Measurements from ENCODE around the gene MITF.
A peak's percentile ranks its signal among the peaks of the same experiment; 100 is the strongest.
"Not testable (repeated sequence)": the region's sequence is repeated elsewhere in the genome, so short reads cannot be mapped to it uniquely, and the experiment has no call there.

MITF gene

DNA sequence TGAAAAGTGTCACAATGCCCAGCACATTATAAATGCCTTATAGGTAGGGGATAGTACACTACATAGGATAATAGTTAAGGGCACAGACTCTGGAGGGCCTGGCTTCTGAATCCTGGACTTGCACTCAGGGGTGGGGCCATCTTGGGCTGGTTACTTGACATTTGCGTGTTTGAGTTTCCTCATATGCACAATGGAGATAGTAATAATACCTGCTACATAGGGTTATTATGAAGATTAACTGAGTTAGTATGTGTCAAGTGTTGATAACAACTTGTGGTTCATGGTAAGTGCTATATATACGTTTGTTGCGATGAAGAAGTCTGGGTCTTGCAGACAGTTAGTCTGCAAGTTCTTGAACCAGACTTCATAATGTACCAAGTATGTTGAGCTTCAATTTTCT, 37.0 kb downstream of the MITF start:
- TF ChIP-seq POLR2A (IDR thresholded peaks at IDR 0.05; ENCODE audit: low read depth, low read length) = no peak
- FAIRE-seq (no peak), DNase-seq (ENCODE audit: insufficient read length, low spot score) (no peak)

DNA sequence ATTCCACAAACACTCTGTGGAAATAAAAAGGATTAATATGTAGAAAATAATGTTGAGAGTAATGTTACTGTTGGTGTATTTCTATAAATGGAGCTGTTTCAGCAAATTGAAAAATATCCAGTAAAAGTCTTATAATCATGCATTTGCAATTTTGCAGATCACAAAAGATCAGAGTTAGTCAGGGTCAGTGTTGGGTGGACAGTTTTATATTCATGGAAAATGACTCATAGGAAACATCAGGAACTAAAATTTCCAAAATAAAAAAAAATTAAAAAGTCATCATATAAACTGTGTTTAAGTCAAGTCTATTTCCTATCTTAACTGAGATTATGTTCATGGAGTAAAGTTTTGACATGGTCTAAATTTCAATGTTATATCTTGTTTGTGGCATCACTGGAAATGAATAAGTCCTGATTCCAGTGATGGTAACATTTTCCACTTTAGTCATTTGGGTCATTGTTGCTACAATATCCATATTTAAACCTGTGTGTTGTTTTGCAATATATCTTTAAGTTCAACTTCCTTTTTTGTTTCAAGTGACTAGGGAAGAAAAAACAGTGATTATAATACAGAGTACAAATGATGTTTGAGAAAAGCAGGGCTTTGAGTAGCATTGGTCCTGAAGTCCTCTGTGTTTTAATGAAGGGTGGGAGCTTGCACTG, 37.8 kb downstream of the MITF start:
- FAIRE-seq (no peak), DNase-seq (ENCODE audit: insufficient read length, low spot score) (no peak)
- TF ChIP-seq POLR2A (IDR thresholded peaks at IDR 0.05; ENCODE audit: low read depth, low read length) = no peak

DNA sequence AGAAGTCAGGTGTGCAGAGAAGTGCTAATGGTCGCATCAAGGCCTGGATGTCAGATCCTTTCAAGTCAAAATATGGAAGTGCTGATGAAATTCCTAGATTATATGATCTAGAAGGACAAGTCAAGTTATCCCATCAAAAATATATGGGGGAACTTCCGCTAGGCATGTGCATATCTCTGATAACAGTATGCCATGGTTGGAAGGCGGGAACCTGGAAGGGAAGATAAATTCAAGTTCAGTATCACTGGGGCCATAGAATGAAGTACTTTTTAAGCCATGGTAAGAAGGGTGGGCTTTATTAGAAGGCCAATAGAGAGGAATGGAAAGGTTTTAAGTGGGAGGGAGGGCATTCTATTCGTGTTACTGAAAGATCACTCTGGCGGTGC, 38.3 kb downstream of the MITF start:
- FAIRE-seq (no peak), DNase-seq (ENCODE audit: insufficient read length, low spot score) (no peak)
- no peak for TF ChIP-seq POLR2A (IDR thresholded peaks at IDR 0.05; ENCODE audit: low read depth, low read length)

- no peak for FAIRE-seq
- DNase-seq (ENCODE audit: insufficient read length, low spot score) = no peak
These were observed 42.3 kb downstream of the MITF start for GRCh38 chr3:69781593-69781992.

DNA sequence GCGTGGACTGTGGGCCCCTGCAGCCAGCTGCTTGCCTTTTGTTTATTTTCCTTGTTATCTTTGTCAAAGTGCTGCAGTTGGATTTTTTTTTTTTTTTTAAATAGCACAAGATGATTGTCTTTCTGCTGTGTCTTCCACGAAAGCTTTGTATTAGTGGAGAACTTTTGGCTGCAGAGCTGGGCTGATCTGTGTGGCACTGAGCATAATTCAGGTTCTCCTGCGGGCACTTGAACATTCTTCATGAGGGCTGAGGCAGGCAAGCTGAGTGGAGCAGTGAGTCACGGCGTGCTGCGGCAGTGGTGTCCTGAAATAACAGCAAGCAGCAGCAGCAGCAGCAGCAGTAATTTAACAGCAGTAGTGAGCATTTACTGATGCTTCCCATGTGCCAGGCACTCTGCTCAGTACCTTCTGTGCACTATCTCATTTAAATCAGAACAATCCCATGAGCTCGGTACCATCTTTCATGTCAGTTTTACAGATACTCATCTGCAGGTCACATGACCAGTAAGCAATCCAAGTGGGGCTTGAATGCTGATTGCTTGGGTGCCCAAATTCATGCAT, 45.8 kb downstream of the MITF start:
- no peak for TF ChIP-seq POLR2A (IDR thresholded peaks at IDR 0.05; ENCODE audit: low read depth, low read length)
- peak; percentile 92 for FAIRE-seq

More at GRCh38 chr3:69781593-69781992, 42.3 kb downstream of the MITF start:
- TF ChIP-seq POLR2A (IDR thresholded peaks at IDR 0.05; ENCODE audit: low read depth, low read length) = no peak

DNA sequence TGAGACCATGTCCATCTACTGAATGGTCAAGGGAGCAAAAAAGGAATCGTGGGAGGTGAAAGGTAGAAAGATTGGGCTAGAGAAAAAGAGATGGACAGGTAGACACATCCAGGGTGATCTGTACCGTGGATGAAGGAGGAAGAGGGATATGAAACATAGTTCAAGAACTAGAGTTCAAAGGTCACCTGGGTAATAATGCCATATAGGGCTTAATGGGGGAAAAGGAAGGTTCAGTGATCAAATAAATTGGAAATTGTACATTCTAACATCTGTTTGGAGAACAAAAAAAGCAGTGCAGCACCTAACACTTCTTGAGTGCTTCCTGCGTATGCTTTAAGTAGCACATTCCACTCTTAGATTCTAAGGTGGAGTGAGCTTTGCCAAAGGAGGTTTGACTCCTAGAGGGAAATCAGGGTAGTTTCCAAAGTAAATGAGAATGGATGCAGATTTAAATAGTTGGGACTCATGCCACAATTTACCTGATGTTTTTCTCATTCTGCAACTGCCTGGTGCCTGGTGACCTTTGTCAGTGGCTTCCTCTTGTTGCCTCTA, 46.6 kb downstream of the MITF start:
- TF ChIP-seq POLR2A (IDR thresholded peaks at IDR 0.05; ENCODE audit: low read depth, low read length) = no peak
- FAIRE-seq = no peak
- DNase-seq (ENCODE audit: insufficient read length, low spot score) = no peak

More for the DNA sequence above, 45.8 kb downstream of the MITF start:
- DNase-seq (ENCODE audit: insufficient read length, low spot score) = peak; percentile 40

DNA sequence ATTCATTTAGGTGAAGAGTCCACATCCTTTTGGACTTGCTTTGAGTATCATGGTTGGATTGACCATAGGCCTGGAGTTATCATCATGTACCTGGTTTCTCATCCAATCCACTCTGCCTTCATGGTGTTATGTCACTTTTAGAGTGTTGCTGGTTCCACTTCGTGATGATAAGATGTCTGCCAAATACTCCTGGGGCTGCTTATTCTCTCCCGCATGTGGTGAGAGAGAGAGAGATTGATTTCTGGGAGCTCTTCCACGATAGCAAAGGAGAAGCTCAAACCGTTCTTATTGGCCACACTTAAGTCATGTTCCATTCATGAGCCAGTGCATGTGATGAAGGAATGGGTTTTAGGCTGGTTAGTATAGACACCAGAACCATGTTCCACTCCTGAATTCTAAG, 47.6 kb downstream of the MITF start:
- DNase-seq (ENCODE audit: insufficient read length, low spot score) = no peak
- no peak for TF ChIP-seq POLR2A (IDR thresholded peaks at IDR 0.05; ENCODE audit: low read depth, low read length)
- no peak for FAIRE-seq

DNA sequence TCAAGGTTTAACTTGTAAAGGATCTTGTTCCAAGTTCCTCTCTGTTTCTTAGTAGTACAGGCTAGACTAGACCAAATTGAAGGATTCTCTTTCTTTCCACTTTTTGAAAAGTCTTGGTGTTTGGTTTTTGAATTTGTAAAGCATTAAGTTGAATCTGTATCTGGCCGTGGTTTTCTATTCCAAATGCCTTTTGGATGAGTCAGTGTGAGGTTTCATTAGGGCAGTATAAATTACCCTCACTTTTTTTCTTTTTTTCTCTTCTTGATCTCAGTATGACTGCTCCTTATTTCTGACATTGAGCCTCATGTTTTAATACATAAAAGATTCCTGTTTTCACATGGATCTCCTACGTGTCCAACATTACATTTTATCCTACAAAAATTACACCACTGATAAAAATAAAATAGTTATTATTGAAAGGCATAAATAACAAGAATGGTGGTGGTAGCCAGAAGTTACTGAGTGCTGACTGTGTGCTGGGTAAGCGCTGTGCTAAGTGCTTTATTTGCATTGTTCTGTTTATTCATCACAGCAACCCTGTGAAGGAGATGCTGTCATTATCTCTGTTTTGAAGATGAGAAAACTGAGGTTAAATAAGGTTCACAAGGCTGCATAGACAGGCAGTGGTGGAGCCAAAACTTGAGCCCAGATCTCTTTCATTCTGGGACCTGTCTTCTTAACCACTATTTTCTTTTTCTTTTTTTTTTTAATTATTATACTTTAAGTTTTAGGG, 48.3 kb downstream of the MITF start:
- DNase-seq (ENCODE audit: insufficient read length, low spot score) (no peak), FAIRE-seq (peak; percentile 43)
- no peak for TF ChIP-seq POLR2A (IDR thresholded peaks at IDR 0.05; ENCODE audit: low read depth, low read length)

DNA sequence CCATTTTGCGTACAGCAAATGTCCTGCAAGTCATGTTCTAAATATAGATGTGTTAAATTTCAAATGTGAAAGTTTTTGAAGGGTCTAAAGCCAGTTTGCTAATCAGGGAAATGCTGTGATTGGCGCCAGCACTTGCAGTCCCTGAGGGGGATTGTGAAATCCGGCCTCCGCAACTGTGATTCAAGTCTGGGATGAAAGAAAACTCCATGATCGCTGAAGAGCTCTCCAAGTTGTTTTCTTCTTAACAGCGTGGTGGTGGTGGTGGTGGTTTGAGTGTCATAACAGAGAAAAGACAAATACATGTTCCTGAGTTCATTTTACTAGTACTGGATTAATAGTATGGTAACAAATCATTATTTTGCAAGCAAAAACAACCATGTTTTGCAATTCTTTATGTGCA, 51.8 kb downstream of the MITF start:
- DNase-seq (ENCODE audit: insufficient read length, low spot score) = no peak
- FAIRE-seq = no peak
- TF ChIP-seq POLR2A (IDR thresholded peaks at IDR 0.05; ENCODE audit: low read depth, low read length) = no peak

- no peak for TF ChIP-seq POLR2A (IDR thresholded peaks at IDR 0.05; ENCODE audit: low read depth, low read length)
- peak; percentile 93 for FAIRE-seq
- no peak for DNase-seq (ENCODE audit: insufficient read length, low spot score)
These were observed 52.7 kb downstream of the MITF start for GRCh38 chr3:69791919-69792399.

DNA sequence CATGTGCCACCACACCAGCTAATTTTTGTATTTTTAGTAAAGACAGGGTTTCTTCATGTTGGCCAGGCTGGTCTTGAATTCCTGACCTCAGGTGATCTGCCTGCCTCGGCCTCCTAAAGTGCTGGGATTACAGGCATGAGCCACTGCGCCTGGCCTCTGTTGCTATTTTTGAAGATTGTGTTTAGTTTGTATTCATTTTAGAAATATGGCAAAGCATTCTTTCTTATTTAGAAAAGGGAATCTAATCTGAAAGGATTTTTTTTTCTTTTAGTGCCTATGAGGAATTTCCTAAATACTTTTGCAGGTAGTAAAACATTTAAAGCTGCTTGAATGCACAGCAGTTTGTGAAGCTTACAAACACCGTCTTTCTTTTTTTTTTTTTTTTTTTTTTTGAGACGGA, 56.9 kb downstream of the MITF start:
- not testable (repeated sequence) for FAIRE-seq; DNase-seq (ENCODE audit: insufficient read length, low spot score)

- no peak for TF ChIP-seq POLR2A (IDR thresholded peaks at IDR 0.05; ENCODE audit: low read depth, low read length)
- no peak for FAIRE-seq
- no peak for DNase-seq (ENCODE audit: insufficient read length, low spot score)
These were observed 64.5 kb downstream of the MITF start for GRCh38 chr3:69803681-69804270.

- no peak for TF ChIP-seq POLR2A (IDR thresholded peaks at IDR 0.05; ENCODE audit: low read depth, low read length)
- FAIRE-seq = no peak
These were observed 66.2 kb downstream of the MITF start for GRCh38 chr3:69805491-69805890.

More at GRCh38 chr3:69805491-69805890, 66.2 kb downstream of the MITF start:
- no peak for DNase-seq (ENCODE audit: insufficient read length, low spot score)
